ENCODE data around the gene TMEM239.
"Not testable (repeated sequence)": the region's sequence is repeated elsewhere in the genome, so short reads cannot be mapped to it uniquely, and the experiment has no call there.

TMEM239 gene

DNA sequence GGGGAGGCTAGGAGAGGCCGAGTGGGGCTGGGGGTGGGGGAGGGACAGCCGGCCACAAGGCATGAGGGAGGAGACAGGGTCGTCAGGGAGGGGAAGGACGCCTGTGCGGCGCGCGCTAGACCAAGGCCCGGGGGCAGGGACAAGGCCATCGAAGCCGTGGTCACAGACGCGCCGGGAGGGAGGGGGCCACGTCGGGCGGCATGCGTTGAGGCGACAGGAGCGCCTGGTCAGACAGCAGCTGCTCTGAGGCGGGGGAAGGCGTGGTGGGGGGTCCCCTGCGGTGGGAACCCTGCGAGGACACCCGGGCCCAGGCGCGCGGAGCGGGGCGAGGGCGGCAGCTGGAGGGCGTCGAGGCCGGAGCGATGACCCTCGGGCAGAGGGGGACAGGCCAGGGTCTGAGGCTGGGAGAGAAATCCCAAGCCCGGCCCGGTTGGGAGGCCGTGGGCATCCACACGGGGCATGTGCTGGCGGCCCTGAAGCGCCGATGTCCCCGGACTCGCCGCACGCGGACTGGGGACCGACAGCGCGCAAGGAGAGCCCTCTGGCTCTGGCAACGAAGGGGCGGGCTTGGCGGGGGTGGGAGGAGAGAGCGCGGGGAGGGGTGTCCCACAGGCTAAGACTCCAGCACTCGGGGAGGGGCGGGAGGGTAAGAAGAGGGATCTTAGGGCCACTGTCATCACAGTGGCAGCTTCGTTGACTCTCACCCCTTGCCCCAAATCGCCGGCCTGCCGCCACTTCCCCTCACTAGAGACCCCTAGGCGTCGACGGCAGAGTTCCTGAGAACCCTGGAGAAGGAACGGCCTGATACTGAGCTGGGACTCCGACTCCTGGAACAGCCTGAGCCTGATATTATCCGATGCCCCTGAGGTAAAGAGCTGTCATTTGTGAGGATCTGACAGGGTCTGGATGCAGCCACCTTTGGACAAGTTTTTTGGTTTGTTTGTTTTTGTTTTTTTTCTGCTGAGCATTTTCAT is 5.0 kb downstream of the TMEM239 start:
- peaks cover 10% of the 10 kb centered on the region for H3K4me1 ChIP-seq (ENCODE audit: control insufficient read depth, insufficient read depth, low read length)
- H3K9me3 ChIP-seq (ENCODE audit: control insufficient read depth, insufficient read depth, low read length): no peaks in the 10 kb centered on the region
- peak overlapping the region; percentile 39; the same call in 1 of the 2 replicates for H3K4me3 ChIP-seq (ENCODE audit: low read depth, low read length)
- no peak overlapping the region for H3K27ac ChIP-seq (ENCODE audit: low read depth, low read length)
- no peak overlapping the region for H3K9ac ChIP-seq (ENCODE audit: low read depth, low read length)
- H3K27me3 ChIP-seq (ENCODE audit: control insufficient read depth, insufficient read depth, low read length): peaks cover 52% of the 10 kb centered on the region
- no peaks in the 10 kb centered on the region for H3K36me3 ChIP-seq (ENCODE audit: control insufficient read depth, insufficient read depth, low read length)

DNA sequence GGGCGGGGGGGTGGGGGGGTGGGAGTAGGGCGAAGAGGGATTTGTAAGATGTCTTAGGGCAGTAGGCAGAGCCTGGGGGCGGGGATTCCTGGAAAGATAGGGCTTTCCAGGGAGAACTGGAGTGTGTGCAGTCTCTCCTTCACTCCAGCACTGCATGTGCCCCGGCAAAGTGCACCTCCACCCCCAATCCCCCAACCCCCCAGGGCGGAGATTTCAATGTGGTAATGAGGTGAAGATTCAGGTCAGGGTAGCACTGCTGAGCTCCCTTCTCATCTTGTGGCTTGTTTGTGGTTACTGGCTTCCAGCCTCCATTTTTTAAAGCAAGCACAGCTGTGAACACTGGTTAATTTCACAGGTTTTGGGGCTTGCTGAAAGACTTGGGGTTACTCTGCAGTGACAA is 5.9 kb downstream of the TMEM239 start:
- H3K27ac ChIP-seq (ENCODE audit: low read depth, low read length): no peak overlapping the region

DNA sequence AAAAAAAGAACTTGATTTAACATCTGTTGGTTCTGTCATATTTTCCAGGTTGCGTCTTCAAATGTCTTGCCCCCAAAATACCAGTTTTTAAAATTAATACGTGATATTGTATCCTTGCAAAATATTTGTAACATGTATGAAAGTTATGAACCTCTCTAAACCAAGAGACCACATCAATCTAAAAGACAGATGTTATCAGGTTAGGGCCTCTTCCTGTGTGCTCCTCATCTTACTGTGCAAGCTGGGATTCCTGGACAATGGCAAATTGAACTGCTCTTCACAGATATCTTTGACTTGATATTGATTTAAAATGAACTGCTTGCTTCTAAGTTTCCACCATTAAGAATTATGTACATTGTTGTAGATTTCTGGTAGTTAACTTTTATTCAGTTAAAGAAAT is 9.6 kb downstream of the TMEM239 start:
- no peak overlapping the region for H3K4me3 ChIP-seq (ENCODE audit: low read depth, low read length)
- H3K27ac ChIP-seq (ENCODE audit: low read depth, low read length): no peak overlapping the region
- no peaks in the 10 kb centered on the region for H3K9me3 ChIP-seq (ENCODE audit: control insufficient read depth, insufficient read depth, low read length)
- H3K9ac ChIP-seq (ENCODE audit: low read depth, low read length): no peak overlapping the region
- peaks cover 41% of the 10 kb centered on the region for H3K27me3 ChIP-seq (ENCODE audit: control insufficient read depth, insufficient read depth, low read length)
- no peaks in the 10 kb centered on the region for H3K4me1 ChIP-seq (ENCODE audit: control insufficient read depth, insufficient read depth, low read length)
- H3K36me3 ChIP-seq (ENCODE audit: control insufficient read depth, insufficient read depth, low read length): no peaks in the 10 kb centered on the region

More for the DNA sequence above, 5.9 kb downstream of the TMEM239 start:
- H3K9me3 ChIP-seq (ENCODE audit: control insufficient read depth, insufficient read depth, low read length): no peaks in the 10 kb centered on the region
- H3K27me3 ChIP-seq (ENCODE audit: control insufficient read depth, insufficient read depth, low read length): peaks cover 52% of the 10 kb centered on the region
- peaks cover 10% of the 10 kb centered on the region for H3K4me1 ChIP-seq (ENCODE audit: control insufficient read depth, insufficient read depth, low read length)
- no peak overlapping the region for H3K9ac ChIP-seq (ENCODE audit: low read depth, low read length)
- H3K4me3 ChIP-seq (ENCODE audit: low read depth, low read length): peak overlapping the region; percentile 35; the same call in 1 of the 2 replicates
- H3K36me3 ChIP-seq (ENCODE audit: control insufficient read depth, insufficient read depth, low read length): no peaks in the 10 kb centered on the region

DNA sequence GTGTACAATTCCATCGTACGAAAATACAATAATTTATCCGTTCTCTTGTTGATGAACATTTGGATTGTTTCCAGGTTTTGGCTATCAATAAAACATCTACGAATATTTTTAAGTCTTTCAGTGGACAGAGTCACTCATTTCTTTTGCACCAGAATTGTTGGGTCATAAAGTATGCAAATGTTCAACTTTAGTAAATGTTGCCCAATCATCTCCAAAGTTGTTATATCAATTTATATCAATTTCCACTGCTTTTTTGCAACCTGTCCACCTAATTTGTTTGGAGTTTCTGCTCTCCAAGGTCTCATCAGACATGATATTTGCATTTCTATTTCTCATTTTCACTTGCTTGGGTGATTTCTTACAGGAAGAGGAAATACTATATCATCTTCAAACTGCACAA is 10.5 kb downstream of the TMEM239 start:
- Histone ChIP-seq H3K4me1 (ENCODE audit: control insufficient read depth, insufficient read depth, low read length) (no peaks in the 10 kb centered on the region), H3K4me3 (ENCODE audit: low read depth, low read length) (no peak overlapping the region), H3K27me3 (ENCODE audit: control insufficient read depth, insufficient read depth, low read length) (peaks cover 32% of the 10 kb centered on the region), H3K9me3 (ENCODE audit: control insufficient read depth, insufficient read depth, low read length) (no peaks in the 10 kb centered on the region), H3K9ac (ENCODE audit: low read depth, low read length) (no peak overlapping the region), H3K36me3 (ENCODE audit: control insufficient read depth, insufficient read depth, low read length) (no peaks in the 10 kb centered on the region), H3K27ac (ENCODE audit: low read depth, low read length) (no peak overlapping the region)

DNA sequence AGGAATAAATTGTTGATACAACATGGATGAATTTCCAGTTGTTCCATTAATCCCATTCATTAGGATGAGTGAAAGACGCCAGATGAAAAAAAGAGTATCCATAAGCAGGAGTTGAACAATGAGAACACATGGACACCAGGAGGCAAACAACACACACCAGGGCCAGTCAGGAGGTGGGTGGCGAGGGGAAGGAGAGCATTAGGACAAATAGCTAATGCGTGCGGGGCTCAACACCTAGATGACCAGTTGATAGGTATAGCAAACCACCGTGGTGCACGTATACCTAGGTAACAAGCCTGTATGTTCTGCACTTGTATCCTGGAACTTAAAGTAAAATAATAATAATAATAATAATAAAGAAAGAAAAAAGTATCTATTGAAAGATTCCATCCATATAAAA is 13.2 kb downstream of the TMEM239 start:
- no peaks in the 10 kb centered on the region for H3K36me3 ChIP-seq (ENCODE audit: control insufficient read depth, insufficient read depth, low read length)

DNA sequence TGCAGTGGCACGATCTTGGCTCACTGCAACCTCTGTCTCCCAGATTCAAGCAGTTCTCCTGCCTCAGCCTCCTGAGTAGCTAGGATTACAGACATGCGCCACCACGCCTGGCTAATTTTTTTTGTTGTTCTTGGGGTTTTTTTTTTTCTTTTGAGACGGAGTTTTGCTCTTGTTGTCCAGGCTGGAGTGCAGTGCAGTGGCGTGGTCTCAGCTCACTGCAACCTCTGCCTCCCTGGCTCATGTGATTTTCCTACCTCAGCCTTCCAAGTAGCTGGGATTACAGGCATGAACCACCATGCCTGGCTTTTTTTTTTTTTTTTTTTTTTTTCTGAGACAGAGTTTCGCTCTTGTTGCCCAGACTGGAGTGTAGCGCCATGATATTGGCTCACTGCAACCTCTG is 15.0 kb downstream of the TMEM239 start:
- not testable (repeated sequence) for H3K4me3 ChIP-seq (ENCODE audit: low read depth, low read length); H3K9ac ChIP-seq (ENCODE audit: low read depth, low read length); H3K27ac ChIP-seq (ENCODE audit: low read depth, low read length); H3K4me1 ChIP-seq (ENCODE audit: control insufficient read depth, insufficient read depth, low read length); H3K9me3 ChIP-seq (ENCODE audit: control insufficient read depth, insufficient read depth, low read length); H3K36me3 ChIP-seq (ENCODE audit: control insufficient read depth, insufficient read depth, low read length)
- H3K27me3 ChIP-seq (ENCODE audit: control insufficient read depth, insufficient read depth, low read length): peaks cover 22% of the 10 kb centered on the region

More for the DNA sequence above, 13.2 kb downstream of the TMEM239 start:
- Histone ChIP-seq H3K27ac (ENCODE audit: low read depth, low read length) (no peak overlapping the region), H3K4me1 (ENCODE audit: control insufficient read depth, insufficient read depth, low read length) (no peaks in the 10 kb centered on the region), H3K4me3 (ENCODE audit: low read depth, low read length) (no peak overlapping the region), H3K9me3 (ENCODE audit: control insufficient read depth, insufficient read depth, low read length) (no peaks in the 10 kb centered on the region), H3K27me3 (ENCODE audit: control insufficient read depth, insufficient read depth, low read length) (peaks cover 25% of the 10 kb centered on the region), H3K9ac (ENCODE audit: low read depth, low read length) (no peak overlapping the region)

DNA sequence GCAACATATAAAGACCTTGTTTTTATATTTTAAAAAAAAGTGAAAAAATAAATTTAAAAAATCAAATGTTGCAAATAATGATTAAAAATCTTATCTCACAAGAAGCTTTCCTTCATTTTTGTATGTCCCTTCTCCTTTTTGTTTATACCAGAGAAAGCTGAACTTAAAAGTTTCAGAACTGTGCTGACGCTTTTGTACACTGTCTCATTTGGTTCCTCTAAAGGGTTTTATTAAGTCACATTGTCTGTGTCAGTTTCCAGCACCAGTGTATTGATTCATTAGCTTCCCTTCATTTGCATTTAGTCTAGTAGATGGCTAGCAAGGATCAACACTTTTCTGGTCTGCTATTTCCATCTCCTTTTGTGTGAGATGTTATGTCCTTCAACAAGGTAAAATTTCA is 17.6 kb downstream of the TMEM239 start:
- no peaks in the 10 kb centered on the region for H3K4me1 ChIP-seq (ENCODE audit: control insufficient read depth, insufficient read depth, low read length)
- no peak overlapping the region for H3K9ac ChIP-seq (ENCODE audit: low read depth, low read length)
- H3K27ac ChIP-seq (ENCODE audit: low read depth, low read length): no peak overlapping the region
- no peak overlapping the region for H3K4me3 ChIP-seq (ENCODE audit: low read depth, low read length)
- H3K27me3 ChIP-seq (ENCODE audit: control insufficient read depth, insufficient read depth, low read length): peaks cover 6% of the 10 kb centered on the region; the same call in 1 of the 2 replicates
- no peaks in the 10 kb centered on the region for H3K36me3 ChIP-seq (ENCODE audit: control insufficient read depth, insufficient read depth, low read length)
- H3K9me3 ChIP-seq (ENCODE audit: control insufficient read depth, insufficient read depth, low read length): no peaks in the 10 kb centered on the region

DNA sequence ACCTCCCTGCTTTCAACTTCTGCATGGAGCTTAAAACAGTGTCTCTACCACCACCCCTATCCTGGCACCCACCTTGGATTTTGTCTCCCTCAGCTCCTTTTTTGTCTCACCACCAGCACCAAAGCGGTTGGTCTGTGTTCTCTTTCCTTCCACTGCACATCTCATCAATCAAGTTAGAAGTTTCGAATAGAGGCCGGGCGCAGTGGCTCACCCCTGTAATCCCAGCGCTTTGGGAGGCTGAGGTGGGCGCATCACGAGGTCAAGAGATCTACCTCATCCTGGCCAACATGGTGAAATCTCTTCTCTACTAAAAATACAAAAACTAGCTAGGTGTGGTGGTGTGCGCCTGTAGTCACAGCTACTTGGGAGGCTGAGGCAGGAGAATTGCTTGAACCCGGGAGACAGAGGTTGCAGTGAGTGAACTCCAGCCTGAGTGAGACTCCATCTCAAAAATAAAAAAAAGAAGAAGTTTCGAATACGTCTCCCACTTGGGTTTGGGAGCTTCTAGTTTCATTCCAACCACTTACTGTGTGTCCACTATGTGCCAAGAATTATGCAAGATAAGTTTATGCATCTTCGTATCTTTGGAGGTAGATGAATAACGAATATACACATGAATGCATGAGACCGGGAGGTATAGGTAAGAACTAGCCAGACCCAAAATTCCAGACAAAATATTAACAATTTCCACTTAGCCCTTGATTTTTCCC is 18.4 kb downstream of the TMEM239 start:
- Histone ChIP-seq H3K4me3 (ENCODE audit: low read depth, low read length) (no peak overlapping the region), H3K4me1 (ENCODE audit: control insufficient read depth, insufficient read depth, low read length) (no peaks in the 10 kb centered on the region), H3K9ac (ENCODE audit: low read depth, low read length) (no peak overlapping the region), H3K9me3 (ENCODE audit: control insufficient read depth, insufficient read depth, low read length) (no peaks in the 10 kb centered on the region), H3K27me3 (ENCODE audit: control insufficient read depth, insufficient read depth, low read length) (peaks cover 5% of the 10 kb centered on the region), H3K36me3 (ENCODE audit: control insufficient read depth, insufficient read depth, low read length) (no peaks in the 10 kb centered on the region), H3K27ac (ENCODE audit: low read depth, low read length) (no peak overlapping the region)

DNA sequence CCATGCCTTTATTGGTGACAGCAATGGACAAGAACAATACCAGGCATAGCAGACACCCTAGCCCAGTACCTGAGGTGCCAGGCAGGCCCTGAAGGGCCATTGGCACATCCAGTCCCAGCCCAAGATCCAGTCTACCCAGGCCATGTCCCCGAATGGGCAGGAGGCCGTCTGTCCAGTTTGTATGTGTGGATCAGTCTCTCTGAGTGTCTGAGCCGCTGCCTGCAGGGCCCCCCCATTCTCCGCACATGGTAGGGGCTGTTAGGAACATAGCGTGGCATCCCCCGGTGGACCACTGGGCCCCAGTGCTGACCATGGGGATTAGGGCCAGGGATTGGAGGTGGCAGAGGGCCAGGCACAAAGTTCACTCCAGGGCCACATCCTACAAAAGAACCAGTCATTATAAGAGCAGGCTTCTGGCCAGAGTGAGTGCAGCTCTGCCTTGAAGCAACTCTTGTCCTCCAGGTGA is 19.2 kb downstream of the TMEM239 start:
- H3K27ac ChIP-seq (ENCODE audit: low read depth, low read length): no peak overlapping the region
- H3K36me3 ChIP-seq (ENCODE audit: control insufficient read depth, insufficient read depth, low read length): no peaks in the 10 kb centered on the region
- no peaks in the 10 kb centered on the region for H3K9me3 ChIP-seq (ENCODE audit: control insufficient read depth, insufficient read depth, low read length)
- H3K27me3 ChIP-seq (ENCODE audit: control insufficient read depth, insufficient read depth, low read length): peaks cover 14% of the 10 kb centered on the region
- no peak overlapping the region for H3K4me3 ChIP-seq (ENCODE audit: low read depth, low read length)
- no peaks in the 10 kb centered on the region for H3K4me1 ChIP-seq (ENCODE audit: control insufficient read depth, insufficient read depth, low read length)
- no peak overlapping the region for H3K9ac ChIP-seq (ENCODE audit: low read depth, low read length)

DNA sequence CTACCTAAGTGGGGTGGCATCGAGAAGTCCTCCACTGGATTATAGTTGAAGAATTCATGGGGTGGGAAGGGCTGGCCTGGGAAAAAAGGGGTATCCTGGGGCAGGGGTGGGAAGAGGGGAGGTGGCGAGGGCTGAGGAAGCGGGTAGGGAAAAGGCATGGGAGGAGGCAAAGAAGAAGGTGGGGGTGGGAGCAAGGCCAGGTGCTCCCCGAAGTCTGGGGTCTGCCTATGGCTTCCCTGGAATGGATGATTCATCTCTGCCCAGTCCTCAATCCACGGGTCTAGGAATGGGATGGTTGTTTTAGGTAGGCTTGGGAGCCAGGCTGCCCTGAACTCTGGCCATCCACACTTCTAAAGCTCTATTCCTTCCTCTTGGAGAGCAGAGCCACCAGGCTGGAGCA is 19.9 kb downstream of the TMEM239 start:
- Histone ChIP-seq H3K27me3 (ENCODE audit: control insufficient read depth, insufficient read depth, low read length) (peaks cover 14% of the 10 kb centered on the region), H3K4me3 (ENCODE audit: low read depth, low read length) (no peak overlapping the region), H3K9me3 (ENCODE audit: control insufficient read depth, insufficient read depth, low read length) (no peaks in the 10 kb centered on the region), H3K27ac (ENCODE audit: low read depth, low read length) (no peak overlapping the region), H3K4me1 (ENCODE audit: control insufficient read depth, insufficient read depth, low read length) (no peaks in the 10 kb centered on the region), H3K36me3 (ENCODE audit: control insufficient read depth, insufficient read depth, low read length) (no peaks in the 10 kb centered on the region), H3K9ac (ENCODE audit: low read depth, low read length) (no peak overlapping the region)

Data from HUES48 (cell line).